ENCODE results near the gene PDCD5. TPM values are rescaled to one million over a fixed set of nuclear protein-coding genes. Genes with fewer than 3 reads are reported as not detected.
"Not testable (repeated sequence)": the region's sequence is repeated elsewhere in the genome, so short reads cannot be mapped to it uniquely, and the experiment has no call there.

The PDCD5 gene
- total and polyA plus RNA-seq, 2 of the 4 experiments (the other 2 are of a cell fraction) = 30.6 to 74.1 TPM

DNA sequence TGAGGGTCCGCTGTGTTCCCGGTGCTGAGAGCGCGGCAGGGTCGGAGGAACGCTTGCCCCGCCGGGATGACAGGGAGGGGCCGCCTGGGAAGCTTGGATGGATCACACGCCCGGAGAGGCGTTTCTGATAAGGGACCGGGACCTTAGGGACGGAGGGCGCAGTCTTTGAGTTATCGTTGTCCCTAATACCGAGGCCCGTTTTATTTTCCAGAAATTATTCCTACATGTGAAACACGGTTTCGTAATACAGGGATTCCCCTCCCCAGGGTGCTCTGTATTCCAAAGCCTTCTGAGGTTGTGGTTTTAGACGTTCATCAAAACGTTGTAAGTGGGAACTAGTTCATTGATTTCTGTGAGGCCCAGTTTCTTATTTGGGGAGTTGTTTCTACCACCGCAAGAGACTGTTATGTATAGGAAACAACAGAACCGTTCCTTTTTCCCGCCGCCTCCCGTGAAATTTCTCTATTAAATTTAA lies 752 bp downstream of the PDCD5 start:
- no TSS peak for BruUV-seq (replicated peaks)
- peak overlapping the region; percentile 81 for H3K4me3 ChIP-seq (ENCODE audit: insufficient read depth, low read depth, low read length)
- H3K23ac ChIP-seq (ENCODE audit: low read depth, low read length) = peak overlapping the region; percentile 79
- TF ChIP-seq POLR2A (IDR thresholded peaks at IDR 0.05; ENCODE audit: low read depth, low read length) = no peak
- TF ChIP-seq CHD1 (IDR thresholded peaks at IDR 0.05; ENCODE audit: low read depth, low read length) = no peak
- no peak for TF ChIP-seq RCOR1 (IDR thresholded peaks at IDR 0.05; ENCODE audit: insufficient replicate concordance, low read length)
- no peak for TF ChIP-seq SMC3 (IDR thresholded peaks at IDR 0.05; ENCODE audit: low read depth, low read length)
- peak; percentile 79 for TF ChIP-seq CEBPB (IDR thresholded peaks at IDR 0.05; ENCODE audit: low read depth, low read length)
- peak overlapping the region; percentile 93 for H3K9ac ChIP-seq (ENCODE audit: low read depth, low read length)
- H3K27me3 ChIP-seq (ENCODE audit: control insufficient read depth, insufficient read depth, low read length) = no peaks in the 10 kb centered on the region
- H2AFZ ChIP-seq (replicated peaks; ENCODE audit: low read length, poor library complexity) = peak overlapping the region; percentile 98
- H2AK9ac ChIP-seq (replicated peaks; ENCODE audit: low read depth, low read length, poor library complexity) = peak overlapping the region; percentile 95
- peak overlapping the region; percentile 45; the same call in 1 of the 2 replicates for H2AK5ac ChIP-seq (ENCODE audit: low read depth, low read length)
- peak overlapping the region; percentile 54 for H4K91ac ChIP-seq (ENCODE audit: insufficient read depth, low read depth, low read length)
- intact Hi-C loops (cut with micrococcal nuclease) (loop anchor here (5.0 to 10.0 kb wide), 3 partner anchors 127 to 503 kb away; partner anchors contain the start of genes GPATCH1 and ZNF507), dilution Hi-C loops (cut with HindIII; ENCODE audit: low sequenced_read_pairs, unreplicated experiment) (no loop called here), in situ Hi-C loops (cut with MboI; ENCODE audit: low sequenced_read_pairs) (no loop called here)
- DNase-seq (peak; percentile 66), ATAC-seq (ENCODE audit: low read depth) (peak; percentile 10)
- no CpG with 5 or more reads among the region's 27 CpGs for WGBS, 2 experiments (ENCODE audit: extremely low coverage in 2 of 2, insufficient read length in 1 of 2)
- H3K18ac ChIP-seq (ENCODE audit: low read depth, low read length) = peak overlapping the region; percentile 46
- peaks cover 2% of the 10 kb centered on the region; the same call in 1 of the 2 replicates for H3K4me1 ChIP-seq (ENCODE audit: control insufficient read depth, insufficient read depth, low read length)
- ChIA-PET CTCF (no interaction called here), POLR2A (ENCODE audit: unreplicated experiment) (no interaction called here)
- H2BK15ac ChIP-seq (ENCODE audit: low read depth, low read length) = no peak overlapping the region
- H2BK20ac ChIP-seq (ENCODE audit: low read depth, low read length) = no peak overlapping the region
- peak overlapping the region; percentile 88 for H2BK5ac ChIP-seq (ENCODE audit: low read depth, low read length, poor library complexity, severe bottlenecking)
- H3K56ac ChIP-seq (ENCODE audit: extremely low read depth, insufficient read depth, low read length) = no peak overlapping the region
- H3K27ac ChIP-seq (ENCODE audit: insufficient read depth, low read length) = peak overlapping the region; percentile 95
- H3K9me1 ChIP-seq (ENCODE audit: insufficient read depth, low read length) = no peaks in the 10 kb centered on the region
- H3K14ac ChIP-seq (replicated peaks; ENCODE audit: low read depth, low read length) = peak overlapping the region; percentile 38
- peaks cover 31 to 36% of the 10 kb centered on the region in 2 experiments for H3K79me1 ChIP-seq (ENCODE audit: low read depth in 1 of 2, low read length in 2 of 2)
- H2BK120ac ChIP-seq (ENCODE audit: low read depth, low read length) = no peak overlapping the region
- H3K9me3 ChIP-seq (ENCODE audit: control insufficient read depth, insufficient read depth, low read length) = no peaks in the 10 kb centered on the region
- H3K36me3 ChIP-seq (ENCODE audit: control insufficient read depth, insufficient read depth, low read length) = peaks cover 18% of the 10 kb centered on the region
- peak overlapping the region; percentile 62 to 94; a peak in 2 of 4 replicates for H4K8ac ChIP-seq (ENCODE audit: low read depth in 2 of 2, low read length in 2 of 2)
- peak overlapping the region; percentile 34 for H3K4ac ChIP-seq (ENCODE audit: low read depth, low read length)
- H4K5ac ChIP-seq (ENCODE audit: low read depth, low read length) = peak overlapping the region; percentile 31; the same call in 1 of the 2 replicates
- 0 out of 2 replicates have a peak, but pooled peaks cover 6% of the 10 kb centered on the region for H4K20me1 ChIP-seq (ENCODE audit: insufficient read depth, low read length)
- H3K4me2 ChIP-seq (ENCODE audit: low read depth, low read length) = peak overlapping the region; percentile 96

DNA sequence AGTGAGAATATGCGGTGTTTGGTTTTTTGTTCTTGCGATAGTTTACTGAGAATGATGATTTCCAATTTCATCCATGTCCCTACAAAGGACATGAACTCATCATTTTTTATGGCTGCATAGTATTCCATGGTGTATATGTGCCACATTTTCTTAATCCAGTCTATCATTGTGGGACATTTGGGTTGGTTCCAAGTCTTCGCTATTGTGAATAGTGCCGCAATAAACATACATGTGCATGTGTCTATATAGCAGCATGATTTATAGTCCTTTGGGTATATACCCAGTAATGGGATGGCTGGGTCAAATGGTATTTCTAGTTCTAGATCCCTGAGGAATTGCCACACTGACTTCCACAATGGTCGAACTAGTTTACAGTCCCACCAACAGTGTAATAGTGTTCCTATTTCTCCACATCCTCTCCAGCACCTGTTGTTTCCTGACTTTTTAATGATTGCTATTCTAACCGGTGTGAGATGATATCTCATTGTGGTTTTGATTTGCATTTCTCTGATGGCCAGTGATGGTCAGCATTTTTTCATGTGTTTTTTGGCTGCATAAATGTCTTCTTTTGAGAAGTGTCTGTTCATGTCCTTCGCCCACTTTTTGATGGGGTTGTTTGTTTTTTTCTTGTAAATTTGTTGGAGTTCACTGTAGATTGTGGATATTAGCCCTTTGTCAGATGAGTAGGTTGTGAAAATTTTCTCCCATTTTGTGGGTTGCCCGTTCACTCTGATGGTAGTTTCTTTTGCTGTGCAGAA lies 6.9 kb downstream of the PDCD5 start:
- H3K4me1 ChIP-seq (ENCODE audit: control insufficient read depth, insufficient read depth, low read length); POLR2A ChIA-PET (ENCODE audit: unreplicated experiment); in situ Hi-C loops (cut with MboI; ENCODE audit: low sequenced_read_pairs); H2AK5ac ChIP-seq (ENCODE audit: low read depth, low read length); H2BK120ac ChIP-seq (ENCODE audit: low read depth, low read length); H2BK20ac ChIP-seq (ENCODE audit: low read depth, low read length); H2BK15ac ChIP-seq (ENCODE audit: low read depth, low read length); DNase-seq; H3K56ac ChIP-seq (ENCODE audit: extremely low read depth, insufficient read depth, low read length); BruUV-seq (replicated peaks); H3K4me3 ChIP-seq (ENCODE audit: insufficient read depth, low read depth, low read length); H2AFZ ChIP-seq (replicated peaks; ENCODE audit: low read length, poor library complexity); H4K20me1 ChIP-seq (ENCODE audit: insufficient read depth, low read length); H3K9me1 ChIP-seq (ENCODE audit: insufficient read depth, low read length); H3K4me2 ChIP-seq (ENCODE audit: low read depth, low read length); H3K9me3 ChIP-seq (ENCODE audit: control insufficient read depth, insufficient read depth, low read length); H3K27me3 ChIP-seq (ENCODE audit: control insufficient read depth, insufficient read depth, low read length); CTCF ChIA-PET; H3K4ac ChIP-seq (ENCODE audit: low read depth, low read length); H3K27ac ChIP-seq (ENCODE audit: insufficient read depth, low read length); ATAC-seq (ENCODE audit: low read depth); H2BK5ac ChIP-seq (ENCODE audit: low read depth, low read length, poor library complexity, severe bottlenecking); H3K14ac ChIP-seq (replicated peaks; ENCODE audit: low read depth, low read length); H3K18ac ChIP-seq (ENCODE audit: low read depth, low read length); H2AK9ac ChIP-seq (replicated peaks; ENCODE audit: low read depth, low read length, poor library complexity); H4K5ac ChIP-seq (ENCODE audit: low read depth, low read length); H4K8ac ChIP-seq (ENCODE audit: low read depth in 2 of 2, low read length in 2 of 2); H4K91ac ChIP-seq (ENCODE audit: insufficient read depth, low read depth, low read length); dilution Hi-C loops (cut with HindIII; ENCODE audit: low sequenced_read_pairs, unreplicated experiment); H3K23ac ChIP-seq (ENCODE audit: low read depth, low read length); H3K9ac ChIP-seq (ENCODE audit: low read depth, low read length): not testable (repeated sequence)
- H3K79me1 ChIP-seq (ENCODE audit: low read depth in 1 of 2, low read length in 2 of 2) = peaks cover 17 to 22% of the 10 kb centered on the region in 2 experiments
- peaks cover 18% of the 10 kb centered on the region for H3K36me3 ChIP-seq (ENCODE audit: control insufficient read depth, insufficient read depth, low read length)
- intact Hi-C loops (cut with micrococcal nuclease) = loop anchor here (10.0 kb wide), 2 partner anchors 133 to 497 kb away; partner anchors contain the start of gene GPATCH1
- WGBS, 2 experiments (ENCODE audit: extremely low coverage in 2 of 2, insufficient read length in 1 of 2) = no CpG with 5 or more reads among the region's 8 CpGs
